SU-DHL-6 (cell line): ENCODE results near the gene DCC.

ENCODE experiments used
- EZH2phosphoT487 ChIP-seq: fragments of 200-600 bp; sonication (generic), shearing (Covaris generic); conservative IDR thresholded peaks from 2 replicates; pipeline ENCODE4 v1.6.1; 2018; ENCODE audit warnings: mild to moderate bottlenecking, antibody characterized with exemption, low read length, moderate library complexity, mixed read lengths
- TF ChIP-seq, protein P1 (sequence below): fragments of 200-600 bp; sonication (generic); IDR thresholded peaks from one replicate; pipeline ENCODE4 v1.5.1; 2017; ENCODE audit warnings: antibody characterized with exemption, mild to moderate bottlenecking, low read length, moderate library complexity; ENCODE audit not compliant: insufficient read depth, poor library complexity, severe bottlenecking

GRCh38 chr18:52826994-52827393 is 487.0 kb downstream of the DCC start:
- TF ChIP-seq, protein P1, sequence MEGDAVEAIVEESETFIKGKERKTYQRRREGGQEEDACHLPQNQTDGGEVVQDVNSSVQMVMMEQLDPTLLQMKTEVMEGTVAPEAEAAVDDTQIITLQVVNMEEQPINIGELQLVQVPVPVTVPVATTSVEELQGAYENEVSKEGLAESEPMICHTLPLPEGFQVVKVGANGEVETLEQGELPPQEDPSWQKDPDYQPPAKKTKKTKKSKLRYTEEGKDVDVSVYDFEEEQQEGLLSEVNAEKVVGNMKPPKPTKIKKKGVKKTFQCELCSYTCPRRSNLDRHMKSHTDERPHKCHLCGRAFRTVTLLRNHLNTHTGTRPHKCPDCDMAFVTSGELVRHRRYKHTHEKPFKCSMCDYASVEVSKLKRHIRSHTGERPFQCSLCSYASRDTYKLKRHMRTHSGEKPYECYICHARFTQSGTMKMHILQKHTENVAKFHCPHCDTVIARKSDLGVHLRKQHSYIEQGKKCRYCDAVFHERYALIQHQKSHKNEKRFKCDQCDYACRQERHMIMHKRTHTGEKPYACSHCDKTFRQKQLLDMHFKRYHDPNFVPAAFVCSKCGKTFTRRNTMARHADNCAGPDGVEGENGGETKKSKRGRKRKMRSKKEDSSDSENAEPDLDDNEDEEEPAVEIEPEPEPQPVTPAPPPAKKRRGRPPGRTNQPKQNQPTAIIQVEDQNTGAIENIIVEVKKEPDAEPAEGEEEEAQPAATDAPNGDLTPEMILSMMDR = no peak
- no peak for TF ChIP-seq EZH2phosphoT487
